HEK293T (cell line): ENCODE results near the gene RFX3.

Experiments
- ARNT ChIP-seq: fragments of 450-650 bp; IDR thresholded peaks from 2 replicates; pipeline ENCODE4 v1.6.1; 2017; ENCODE audit warnings: mild to moderate bottlenecking
- BHLHE40 ChIP-seq: fragments of 450-650 bp; IDR thresholded peaks from 2 replicates; pipeline ENCODE4 v1.6.1; 2016; ENCODE audit warnings: mild to moderate bottlenecking, moderate library complexity, borderline replicate concordance
- ELF4 ChIP-seq: fragments of 450-650 bp; IDR thresholded peaks from 2 replicates; pipeline ENCODE4 v1.6.1; 2017; ENCODE audit warnings: antibody characterized with exemption
- FOXA1 ChIP-seq: fragments of 450-650 bp; IDR thresholded peaks from 2 replicates; pipeline ENCODE4 v1.6.1; 2016; ENCODE audit warnings: mild to moderate bottlenecking
- FOXK2 ChIP-seq: fragments of 450-650 bp; IDR thresholded peaks from 2 replicates; pipeline ENCODE4 v1.6.1; 2016; ENCODE audit warnings: mild to moderate bottlenecking
- HDGF ChIP-seq: fragments of 450-650 bp; IDR thresholded peaks from 2 replicates; pipeline ENCODE4 v1.6.1; 2017; ENCODE audit warnings: antibody characterized with exemption, borderline replicate concordance
- L3MBTL2 ChIP-seq: fragments of 450-650 bp; conservative IDR thresholded peaks from 2 replicates; pipeline ENCODE4 v1.6.1; 2016; ENCODE audit warnings: mild to moderate bottlenecking
- LEF1 ChIP-seq: fragments of 450-650 bp; IDR thresholded peaks from 2 replicates; pipeline ENCODE4 v1.6.1; 2017; ENCODE audit warnings: mild to moderate bottlenecking, borderline replicate concordance
- NFRKB ChIP-seq: fragments of 450-650 bp; IDR thresholded peaks from 2 replicates; pipeline ENCODE4 v1.6.1; 2016; ENCODE audit warnings: mild to moderate bottlenecking, moderate library complexity
- PKNOX1 ChIP-seq: fragments of 450-650 bp; IDR thresholded peaks from 2 replicates; pipeline ENCODE4 v1.6.1; 2016
- SP1 ChIP-seq: fragments of 450-650 bp; IDR thresholded peaks from 2 replicates; pipeline ENCODE4 v1.6.1; 2017
- SUZ12 ChIP-seq: fragments of 450-650 bp; IDR thresholded peaks from 2 replicates; pipeline ENCODE4 v1.6.1; 2016; ENCODE audit warnings: mild to moderate bottlenecking
- TARDBP ChIP-seq: fragments of 450-650 bp; IDR thresholded peaks from 2 replicates; pipeline ENCODE4 v1.6.1; 2016
- ZNF384 ChIP-seq: fragments of 450-650 bp; IDR thresholded peaks from 2 replicates; pipeline ENCODE4 v1.6.1; 2016

GRCh38 chr9:3433066-3433465, 92.7 kb downstream of the RFX3 start:
- TF ChIP-seq NFRKB (no peak), SP1 (no peak), ARNT (no peak), FOXA1 (no peak), ZNF384 (no peak), ELF4 (no peak), LEF1 (no peak), BHLHE40 (no peak), PKNOX1 (no peak), FOXK2 (no peak), HDGF (no peak), L3MBTL2 (no peak), SUZ12 (no peak), TARDBP (no peak)
